Stimulated activated CD8-positive, alpha-beta memory T cell treated with anti-CD3 and anti-CD28 coated beads, Interleukin-12 subunit alpha, Interleukin-12 subunit beta, amount 100 ng/mL, for 24 hours (primary cell): ENCODE data around the gene GNAT3.

Experiments
- DNase-seq: peaks from one replicate; pipeline ENCODE4 v3.0.0-alpha.2; 2020; ENCODE audit errors: extremely low read depth

GNAT3 gene

DNA sequence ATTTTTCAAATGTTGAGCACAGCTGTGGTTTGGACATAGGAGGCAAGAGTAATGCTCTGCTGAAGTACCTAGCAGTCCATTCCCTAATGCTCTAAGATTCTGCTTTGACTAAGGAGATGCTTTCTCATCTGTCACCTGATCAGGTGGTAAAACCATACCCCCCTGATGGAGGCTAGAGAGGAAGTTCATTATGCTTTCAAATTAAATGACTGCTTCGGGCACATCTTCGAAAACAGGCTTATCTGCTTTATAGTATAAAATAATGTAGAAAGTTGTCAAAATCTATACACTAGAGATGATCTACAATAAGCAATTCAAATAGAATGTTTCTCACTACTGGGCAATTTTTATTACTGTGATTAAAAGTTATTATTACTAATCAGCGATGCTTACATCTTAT lies at the start of gene GNAT3:
GNAT3 (minus strand) TSS at position 101 of the 400 bp plus-strand sequence. CDS start 138 bp downstream, outside the sequence.
- DNase-seq = no peak

DNA sequence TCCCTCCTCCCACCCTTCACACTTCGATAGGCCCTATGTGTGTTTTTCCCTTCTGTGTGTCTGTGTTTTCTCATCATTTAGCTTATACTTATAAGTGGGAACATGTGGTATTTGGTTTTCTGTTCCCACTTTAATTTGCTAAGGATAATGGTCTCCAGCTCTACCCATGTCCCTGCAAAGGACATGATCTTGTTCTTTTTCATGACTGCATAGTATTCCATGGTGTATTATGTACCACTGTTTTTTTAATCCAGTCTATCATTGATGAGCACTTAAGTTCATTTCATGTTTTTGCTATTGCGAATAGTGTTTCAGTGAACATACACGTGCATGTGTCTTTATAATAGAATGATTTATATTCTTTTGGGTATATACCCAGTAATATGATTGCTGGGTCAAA lies 46.3 kb upstream of the GNAT3 start:
- DNase-seq = no peak

DNA sequence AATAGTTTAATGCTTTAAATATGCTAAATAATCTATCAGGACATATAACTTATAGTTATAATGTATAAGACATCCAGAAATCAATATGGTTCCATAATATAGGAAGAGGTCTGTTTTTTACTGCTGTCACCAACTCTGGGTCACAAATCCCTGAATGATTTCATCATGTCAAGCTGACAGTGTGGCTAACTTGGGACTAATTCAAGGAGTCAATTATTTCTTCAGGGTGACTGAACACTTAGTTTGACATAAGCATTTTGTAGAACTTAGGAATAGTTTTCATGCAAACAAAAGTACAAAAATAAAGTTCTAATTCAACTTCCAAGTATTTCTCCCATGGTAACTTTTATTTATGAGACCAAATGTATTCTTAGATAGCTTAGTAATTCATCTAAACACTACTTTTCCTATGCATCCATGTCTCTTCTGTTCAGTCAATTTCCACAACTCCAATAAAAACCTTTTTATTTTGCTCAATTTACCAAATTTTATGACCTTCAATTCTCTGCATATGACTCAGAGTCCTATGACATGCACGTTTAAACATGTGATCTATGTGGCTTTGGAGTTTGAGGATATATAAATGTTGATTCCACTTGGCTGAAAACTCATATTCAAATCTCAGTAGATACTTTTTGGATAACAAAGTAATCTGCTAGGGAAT lies 40.3 kb upstream of the GNAT3 start:
- DNase-seq = no peak

DNA sequence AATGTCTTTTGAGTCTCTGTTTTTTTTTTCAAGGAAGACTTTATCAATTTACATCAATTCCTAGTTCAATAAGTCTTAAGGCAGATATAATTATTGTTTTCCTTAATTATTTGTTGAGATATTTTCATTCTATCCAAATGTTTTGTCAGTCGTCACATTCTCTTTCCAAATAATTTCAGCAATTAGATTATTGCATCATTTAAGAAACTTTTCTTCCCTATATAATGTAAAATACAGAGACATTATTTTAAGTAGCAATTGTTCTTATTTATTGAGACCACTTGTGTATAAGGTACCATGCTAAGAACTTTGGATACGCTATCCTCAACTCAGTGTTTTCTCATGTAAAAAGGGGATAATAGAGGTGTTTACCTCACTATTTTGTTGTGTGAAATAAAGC lies 38.1 kb upstream of the GNAT3 start:
- DNase-seq = no peak

DNA sequence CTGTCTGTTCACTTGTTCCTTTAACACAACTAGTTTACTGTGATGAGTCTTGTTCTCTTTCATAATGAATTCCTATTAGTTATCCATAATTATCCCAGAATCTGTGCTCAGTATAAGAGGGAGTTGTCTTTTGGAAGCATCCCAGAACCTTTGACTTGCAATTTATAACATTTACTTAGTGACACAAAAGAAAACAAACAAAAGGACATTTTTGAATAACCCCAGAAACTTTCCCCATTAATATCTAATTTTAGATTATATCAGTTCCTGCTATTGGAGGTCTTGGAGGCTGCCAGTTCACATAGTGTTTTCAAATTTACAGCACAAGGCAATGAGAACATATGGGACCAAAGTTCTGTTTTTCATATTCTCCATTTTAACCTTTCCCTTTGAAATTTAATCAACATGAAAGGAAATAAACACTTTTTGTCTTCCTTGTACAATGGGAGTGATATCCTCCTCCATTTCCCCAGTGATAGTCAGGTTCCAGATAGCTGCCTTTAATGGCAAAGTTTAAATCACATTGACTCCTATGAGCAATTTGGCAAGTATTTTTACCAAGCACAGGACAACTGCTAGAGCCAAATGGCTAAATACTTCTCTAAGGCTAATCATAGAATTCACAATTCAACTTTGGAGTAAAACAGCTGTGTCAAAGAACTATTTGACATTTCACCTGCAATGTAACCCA lies 37.1 kb upstream of the GNAT3 start:
- DNase-seq = no peak

DNA sequence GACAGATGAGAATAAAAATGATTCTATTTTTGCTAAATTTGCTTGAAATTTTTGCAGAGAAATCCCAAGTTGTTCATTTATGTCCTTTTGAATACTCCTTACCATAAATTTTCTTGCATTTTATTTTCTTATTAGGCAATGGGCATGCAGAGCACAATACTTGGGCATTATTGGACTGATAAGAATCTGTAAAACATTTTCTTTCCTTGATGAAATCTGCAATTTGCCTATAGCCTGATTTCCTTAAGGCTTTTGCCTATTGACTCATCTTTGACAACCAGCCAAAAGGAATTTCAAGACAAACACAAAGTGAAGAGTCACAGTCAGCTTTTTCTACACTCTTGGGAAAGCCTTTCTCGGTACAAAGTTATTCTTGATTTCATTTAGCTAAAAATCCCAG lies 30.5 kb upstream of the GNAT3 start:
- no peak for DNase-seq

- DNase-seq = no peak
Observed at GRCh38 chr7:80540836-80541235, 29.0 kb upstream of the GNAT3 start.

- DNase-seq = no peak
Observed at GRCh38 chr7:80537091-80537490, 25.2 kb upstream of the GNAT3 start.

- DNase-seq = no peak
Observed at GRCh38 chr7:80536426-80536825, 24.6 kb upstream of the GNAT3 start.

DNA sequence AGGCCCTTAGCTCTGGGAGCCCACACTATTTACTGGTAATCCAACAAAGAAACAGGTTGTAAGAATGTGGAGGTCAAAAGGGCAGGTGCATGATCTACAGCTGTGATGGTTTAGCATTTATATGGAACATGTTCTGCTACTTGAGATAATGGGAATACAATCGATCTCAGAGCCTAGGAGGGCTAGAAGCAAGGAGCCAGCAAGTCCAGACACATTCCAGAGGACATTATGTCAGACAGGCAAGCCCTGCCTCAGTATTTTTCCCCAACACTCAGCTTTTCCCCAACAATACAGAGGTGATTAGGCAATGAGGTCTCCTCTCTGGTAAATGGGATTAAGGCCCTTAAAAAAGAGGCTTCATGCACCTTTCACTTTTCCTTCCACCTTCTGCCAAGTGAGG lies 21.4 kb upstream of the GNAT3 start:
- DNase-seq = no peak

GRCh38 chr7:80532153-80532552 lies 20.3 kb upstream of the GNAT3 start:
- DNase-seq = no peak

- no peak for DNase-seq
Observed at GRCh38 chr7:80530136-80530535, 18.3 kb upstream of the GNAT3 start.

DNA sequence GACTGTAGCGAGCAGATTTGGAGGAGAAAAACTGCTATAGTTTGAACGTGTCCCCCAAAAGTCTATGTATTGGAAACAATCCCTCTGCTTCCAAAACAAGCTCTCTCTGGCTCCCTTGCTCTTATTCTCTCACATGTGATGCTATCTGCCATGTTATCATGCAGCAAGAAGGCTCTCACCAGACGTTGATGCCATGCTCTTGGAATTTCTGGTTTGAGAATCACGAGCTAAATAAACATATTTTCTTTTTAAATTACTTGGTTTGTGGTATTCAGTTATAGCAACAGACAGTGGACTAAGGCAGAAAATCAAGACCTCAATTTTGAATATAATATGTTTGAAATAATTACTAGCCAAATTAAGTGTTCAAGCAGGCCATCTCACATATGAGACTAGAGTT lies 17.5 kb upstream of the GNAT3 start:
- no peak for DNase-seq

GRCh38 chr7:80528689-80529088 lies 16.8 kb upstream of the GNAT3 start:
- DNase-seq = no peak

- DNase-seq = no peak
Observed at GRCh38 chr7:80526472-80526871, 14.6 kb upstream of the GNAT3 start.

DNA sequence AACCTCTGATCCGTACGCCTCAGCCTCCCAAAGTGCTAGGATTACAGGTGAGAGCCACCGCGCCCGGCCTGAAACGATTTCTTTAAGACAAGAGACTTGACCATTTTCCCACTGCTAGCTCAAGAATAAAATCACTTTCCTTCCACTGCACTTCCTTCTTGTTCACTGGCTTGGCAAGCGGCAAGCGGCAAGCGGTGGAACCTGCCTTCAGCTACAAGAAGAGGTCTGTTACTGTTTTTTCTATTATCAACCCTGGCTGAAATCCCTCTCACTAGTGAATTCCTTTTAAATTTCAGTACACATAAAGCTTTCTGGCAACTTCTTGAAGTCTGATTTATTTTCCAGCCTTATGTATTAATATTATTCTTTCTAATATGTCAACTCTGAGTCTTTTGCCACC lies 12.8 kb upstream of the GNAT3 start:
- no peak for DNase-seq

DNA sequence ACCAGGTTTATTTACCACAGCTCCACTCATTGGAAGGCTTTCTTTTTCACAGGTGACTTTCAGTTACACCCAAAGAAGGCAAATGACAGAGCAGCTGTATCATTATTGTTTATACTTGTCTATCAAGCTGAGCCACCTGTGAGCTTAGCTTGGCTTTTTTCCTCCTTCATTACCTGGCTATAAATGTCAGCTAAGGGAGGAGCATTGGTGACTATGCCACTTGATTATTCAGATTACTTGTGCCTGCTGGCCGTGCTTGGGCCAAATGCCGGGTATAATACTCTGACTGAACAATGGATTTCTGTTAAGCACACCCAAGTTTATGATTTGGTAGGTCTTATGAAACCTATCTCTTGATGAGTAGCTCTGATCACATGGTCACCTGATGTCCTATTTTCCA lies 9.9 kb upstream of the GNAT3 start:
- no peak for DNase-seq

DNA sequence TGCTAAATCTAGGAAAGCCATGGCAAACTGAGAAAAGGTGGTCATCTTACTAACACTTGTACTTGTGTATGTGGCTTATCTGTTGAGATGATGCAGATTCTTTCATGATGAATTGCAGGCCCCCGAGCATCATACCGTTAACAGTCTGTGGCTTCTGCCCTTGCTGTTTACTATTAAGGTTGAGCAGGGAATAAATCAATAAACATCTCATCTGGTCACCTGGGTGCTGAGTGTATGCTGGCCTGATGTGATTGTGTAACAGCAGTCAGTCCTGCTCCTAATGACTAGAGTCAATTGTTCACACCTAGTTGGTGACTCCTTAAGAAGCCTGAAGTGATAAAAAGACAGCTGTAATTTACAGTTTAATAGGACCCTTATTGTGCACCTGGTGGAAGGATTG lies 8.3 kb upstream of the GNAT3 start:
- DNase-seq = no peak

- DNase-seq = no peak
Observed at GRCh38 chr7:80517282-80517747, 5.5 kb upstream of the GNAT3 start.

DNA sequence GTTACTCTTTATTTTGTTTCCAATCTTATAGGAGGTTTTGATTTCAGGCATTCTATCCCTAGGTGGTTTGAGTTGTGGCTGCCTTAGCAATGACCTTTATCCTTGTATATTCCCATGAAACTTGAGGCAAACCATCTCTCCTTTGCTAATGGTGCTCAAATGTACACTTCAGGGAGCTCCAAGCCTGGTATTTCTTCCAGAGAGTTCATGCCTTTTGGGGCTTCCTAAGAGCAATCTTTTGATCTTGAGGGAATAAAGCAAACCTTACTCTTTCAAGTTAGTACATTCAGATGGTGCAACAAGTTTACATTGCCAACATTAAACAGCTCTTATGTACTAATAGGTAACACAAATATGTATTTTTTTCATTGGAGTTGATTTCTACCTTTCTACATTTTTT lies 3.4 kb upstream of the GNAT3 start:
- DNase-seq = no peak

- no peak for DNase-seq
Observed at GRCh38 chr7:80510021-80510420, 1.8 kb downstream of the GNAT3 start.

DNA sequence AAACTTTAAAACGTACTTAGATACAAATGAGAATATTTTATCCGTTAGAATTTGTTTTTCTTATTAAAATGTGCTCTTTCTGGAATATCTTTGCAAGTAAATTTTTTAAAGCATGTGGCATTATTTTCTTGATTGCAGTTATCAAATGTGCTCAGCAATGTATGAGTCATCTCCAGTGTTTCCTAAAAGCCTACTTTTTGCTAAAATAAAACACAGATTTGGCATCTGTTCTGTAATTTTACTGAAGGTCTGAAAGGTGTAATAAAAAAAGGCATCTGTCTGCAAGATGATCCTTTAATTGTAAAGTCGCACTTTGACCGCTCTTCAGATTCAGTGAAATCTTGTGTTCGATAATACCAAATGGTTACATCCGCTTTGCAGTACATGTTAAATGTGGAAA lies 3.4 kb downstream of the GNAT3 start:
- DNase-seq = no peak

DNA sequence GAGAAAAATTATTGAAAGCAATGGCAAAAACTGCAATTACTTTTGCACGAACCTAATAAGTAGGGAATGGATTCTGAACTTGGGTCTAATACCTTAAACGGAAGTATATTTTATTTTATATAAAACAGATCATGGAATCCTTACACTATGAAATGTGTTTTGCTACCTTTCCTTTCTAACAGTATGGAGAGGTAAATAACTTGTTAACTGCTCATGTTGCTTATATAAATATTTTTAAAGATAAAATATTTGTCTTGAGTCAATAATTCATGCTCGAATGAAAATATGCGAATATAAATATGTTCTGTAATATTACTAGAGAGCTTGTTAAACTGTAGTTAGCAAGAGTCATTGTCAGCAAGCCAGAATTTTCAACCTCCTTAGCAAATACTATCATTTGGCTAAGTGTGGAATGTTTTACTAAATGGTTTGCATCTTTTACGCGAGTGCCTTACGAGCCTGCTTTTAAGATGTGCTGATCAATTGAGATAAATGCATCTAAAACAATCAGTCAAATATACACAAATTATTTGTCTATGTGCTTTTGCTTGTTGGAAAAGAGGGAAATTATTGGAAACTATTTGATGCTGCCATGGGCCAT lies 5.9 kb downstream of the GNAT3 start:
- no peak for DNase-seq
